GM12864 (cell line): Measurements from ENCODE around the gene DAB2.
"Not testable (repeated sequence)": the region's sequence is repeated elsewhere in the genome, so short reads cannot be mapped to it uniquely, and the experiment has no call there.

Experiments
- DNase-seq: peaks from one replicate; pipeline ENCODE4 v3.0.0-alpha.2; 2011; ENCODE audit warnings: low read depth
- H3K4me3 ChIP-seq: 2 replicates; pipeline ENCODE4 v1.5.1; 2011; ENCODE audit warnings: mild to moderate bottlenecking, low read depth, low read length, control low read depth
- CTCF ChIP-seq: IDR thresholded peaks from 2 replicates; pipeline ENCODE4 v1.5.1; 2011; ENCODE audit warnings: low read depth, mild to moderate bottlenecking, moderate library complexity, low read length, control low read depth, inconsistent platforms; ENCODE audit errors: missing control alignments

The DAB2 gene

GRCh38 chr5:39405083-39405843 lies 19.5 kb downstream of the DAB2 start:
- no peak for TF ChIP-seq CTCF
- no peak for DNase-seq
- H3K4me3 ChIP-seq: no peak overlapping the region

- DNase-seq, H3K4me3 ChIP-seq: not testable (repeated sequence)
These were observed 21.0 kb downstream of the DAB2 start for GRCh38 chr5:39403761-39404160.

GRCh38 chr5:39402140-39402539 lies 22.6 kb downstream of the DAB2 start:
- H3K4me3 ChIP-seq, DNase-seq: not testable (repeated sequence)

GRCh38 chr5:39400713-39401578 lies 23.8 kb downstream of the DAB2 start:
- no peak for TF ChIP-seq CTCF
- H3K4me3 ChIP-seq: no peak overlapping the region

GRCh38 chr5:39399135-39400036 lies 25.4 kb downstream of the DAB2 start:
- TF ChIP-seq CTCF: no peak
- H3K4me3 ChIP-seq: no peak overlapping the region
- no peak for DNase-seq

More at GRCh38 chr5:39400713-39401578, 23.8 kb downstream of the DAB2 start:
- no peak for DNase-seq

GRCh38 chr5:39396843-39397242 lies 27.9 kb downstream of the DAB2 start:
- no peak for TF ChIP-seq CTCF
- no peak overlapping the region for H3K4me3 ChIP-seq
- DNase-seq: no peak

- H3K4me3 ChIP-seq: no peak overlapping the region
- no peak for TF ChIP-seq CTCF
- DNase-seq: no peak
These were observed 29.3 kb downstream of the DAB2 start for GRCh38 chr5:39395521-39395920.
